ENCODE results near the gene SYNPO.

SYNPO gene

GRCh38 chr5:150659360-150660107 lies 19.1 kb downstream of the SYNPO start:
- no peak for DNase-seq

GRCh38 chr5:150660108-150660831 lies 19.8 kb downstream of the SYNPO start:
- no peak for DNase-seq

- DNase-seq, result no peak
Observed at GRCh38 chr5:150661086-150661485, 20.6 kb downstream of the SYNPO start, which contains the start of gene MYOZ3. Gene MYOZ3, plus strand, starts transcription at chr5:150661251. Its CDS starts 1,691 bp downstream, at chr5:150662942.

GRCh38 chr5:150661821-150662596 lies 21.5 kb downstream of the SYNPO start:
- DNase-seq, result no peak

GRCh38 chr5:150662731-150663516 lies 22.5 kb downstream of the SYNPO start:
- no peak for DNase-seq

- DNase-seq, result no peak
Observed at GRCh38 chr5:150663936-150664335, 23.5 kb downstream of the SYNPO start.

GRCh38 chr5:150665044-150665443 lies 24.6 kb downstream of the SYNPO start:
- no peak for DNase-seq

- DNase-seq, result no peak
Observed at GRCh38 chr5:150670275-150670947, 30.0 kb downstream of the SYNPO start.

- no peak for DNase-seq
Observed at GRCh38 chr5:150670948-150671310, 30.5 kb downstream of the SYNPO start.

- peak; percentile 31 for DNase-seq
Observed at GRCh38 chr5:150671509-150672236, 31.2 kb downstream of the SYNPO start.

- DNase-seq, result peak; percentile 35
Observed at GRCh38 chr5:150672237-150672883, 31.9 kb downstream of the SYNPO start.

GRCh38 chr5:150672884-150673275 lies 32.4 kb downstream of the SYNPO start:
- no peak for DNase-seq

- no peak for DNase-seq
Observed at GRCh38 chr5:150674341-150674821, 33.9 kb downstream of the SYNPO start.

GRCh38 chr5:150675069-150675468 lies 34.6 kb downstream of the SYNPO start:
- no peak for DNase-seq

GRCh38 chr5:150676578-150676977 lies 36.1 kb downstream of the SYNPO start:
- DNase-seq, result no peak

GRCh38 chr5:150689120-150689519 lies 48.7 kb downstream of the SYNPO start:
- no peak for DNase-seq

- DNase-seq, result no peak
Observed at GRCh38 chr5:150690760-150691159, 50.3 kb downstream of the SYNPO start.

- DNase-seq, result no peak
Observed at GRCh38 chr5:150692276-150692675, 51.8 kb downstream of the SYNPO start.

GRCh38 chr5:150694612-150695011 lies 54.2 kb downstream of the SYNPO start:
- DNase-seq, result no peak

GRCh38 chr5:150700246-150700593 lies 59.8 kb downstream of the SYNPO start:
- DNase-seq, result no peak

All from activated CD4-positive, alpha-beta T cell treated with anti-CD3 and anti-CD28 coated beads for 48 hours (primary cell).